ENCODE results near the gene C9orf85. TPM values are rescaled to one million over a fixed set of nuclear protein-coding genes. Genes with fewer than 3 reads are reported as not detected.

Gene C9orf85
- total and polyA plus RNA-seq, 10 of the 15 experiments (the other 5 are each of a cell fraction or from before 2014, with no cell fraction given): 9.1 to 22.6 (median 16.4) TPM

GRCh38 chr9:71911061-71911907 lies at the start of gene C9orf85, which contains the start of gene ABHD17B (continued):
- peak in 1 of 2 experiments; percentile 16; a peak in 1 of 4 replicates for TF ChIP-seq ETV6 (conservative IDR thresholded peaks at IDR 0.05 in 1 of 2, IDR thresholded peaks at IDR 0.05 in 1 of 2; ENCODE audit: borderline replicate concordance in 1 of 2, low read depth in 1 of 2)
- no peak for TF ChIP-seq ZNF622 (IDR thresholded peaks at IDR 0.05)
- TF ChIP-seq TCF7 (IDR thresholded peaks at IDR 0.05; ENCODE audit: borderline replicate concordance): no peak
- no peak for TF ChIP-seq SUZ12 (IDR thresholded peaks at IDR 0.05; ENCODE audit: unreplicated experiment)
- TF ChIP-seq STAT3 (IDR thresholded peaks at IDR 0.05; ENCODE audit: low read depth, low read length): no peak
- peak; percentile 68; the same call in 1 of the 2 replicates for TF ChIP-seq CREB1 (IDR thresholded peaks at IDR 0.05; ENCODE audit: low read depth)
- TF ChIP-seq HDGF (IDR thresholded peaks at IDR 0.05): no peak; the same call in 1 of the 2 replicates
- TF ChIP-seq SUPT20H (IDR thresholded peaks at IDR 0.05; ENCODE audit: borderline replicate concordance, control insufficient read depth, low read depth, low read length): no peak
- TF ChIP-seq REST (IDR thresholded peaks at IDR 0.05; ENCODE audit: low read depth, low read length): no peak
- no peak for TF ChIP-seq ZNF207 (IDR thresholded peaks at IDR 0.05; ENCODE audit: borderline replicate concordance)
- no peak for TF ChIP-seq PAX5 (IDR thresholded peaks at IDR 0.05; ENCODE audit: borderline replicate concordance, low read depth, low read length)
- peak; percentile 52; the same call in 1 of the 2 replicates for TF ChIP-seq IKZF1 (conservative IDR thresholded peaks at IDR 0.05)
- no peak for TF ChIP-seq MTA3 (IDR thresholded peaks at IDR 0.05; ENCODE audit: borderline replicate concordance, low read length)
- TF ChIP-seq CEBPZ (IDR thresholded peaks at IDR 0.05; ENCODE audit: low read depth, low read length): peak; percentile 80
- TF ChIP-seq HDAC2 (IDR thresholded peaks at IDR 0.05): no peak
- TF ChIP-seq ZBTB11 (CRISPR knock-in tag; IDR thresholded peaks at IDR 0.05): peak; percentile 58
- peak; percentile 67; the same call in 1 of the 2 replicates for TF ChIP-seq SREBF1 (IDR thresholded peaks at IDR 0.05; ENCODE audit: low read length)
- TF ChIP-seq NFYB (IDR thresholded peaks at IDR 0.05; ENCODE audit: insufficient read depth, low read depth, low read length): peak; percentile 87
- TF ChIP-seq ZNF217 (IDR thresholded peaks at IDR 0.05): no peak
- TF ChIP-seq YBX1 (IDR thresholded peaks at IDR 0.05): no peak
- peak; percentile 84 for TF ChIP-seq NBN (IDR thresholded peaks at IDR 0.05)
